ENCODE measurements around the gene ADAT3. TPM values are rescaled to one million over a fixed set of nuclear protein-coding genes. Genes with fewer than 3 reads are reported as not detected.

Gene ADAT3
- total RNA-seq, 2 experiments from 2014 or later = 9.3 to 11.4 TPM

DNA sequence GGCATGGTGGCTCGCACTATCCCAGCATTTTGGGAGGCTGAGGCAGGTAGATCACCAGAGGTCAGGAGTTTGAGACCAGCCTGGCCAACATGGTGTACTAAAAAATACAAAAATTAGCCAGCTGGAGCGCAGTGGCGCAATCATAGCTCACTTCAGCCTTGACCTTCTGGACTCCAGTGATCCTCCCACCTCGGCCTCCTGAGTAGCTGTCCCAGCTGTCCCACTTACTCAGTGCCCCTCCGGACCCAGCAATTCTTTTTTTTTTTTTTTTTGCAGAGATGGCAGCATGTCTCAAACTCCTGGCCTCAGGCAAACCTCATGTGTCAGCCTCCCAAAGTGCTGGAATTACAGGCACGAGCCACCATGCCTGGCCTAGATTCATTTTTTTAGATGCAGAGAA, 2.3 kb upstream of the ADAT3 start:
- no peaks in the 10 kb centered on the region for H3K27me3 Mint-ChIP-seq
- peaks cover 34% of the 10 kb centered on the region for H3K4me1 Mint-ChIP-seq
- DNase-seq = no peak
- CTCF ChIA-PET = interaction anchor here (0.7 to 3.3 kb wide), 7 partner anchors 13 to 167 kb away, joined by 3 to 17 read pairs (median 3); no protein-coding TSS in a partner anchor
- no peak overlapping the region for H3K4me3 Mint-ChIP-seq
- H3K36me3 Mint-ChIP-seq = no peaks in the 10 kb centered on the region
- no peak for ATAC-seq
- peak overlapping the region; percentile 63 for H3K27ac Mint-ChIP-seq
- H3K9me3 Mint-ChIP-seq (ENCODE audit: low read depth) = no peaks in the 10 kb centered on the region

- Mint-ChIP-seq H3K27me3 (no peaks in the 10 kb centered on the region), H3K36me3 (no peaks in the 10 kb centered on the region), H3K4me3 (peak overlapping the region; percentile 82), H3K27ac (peak overlapping the region; percentile 83), H3K4me1 (peaks cover 43% of the 10 kb centered on the region), H3K9me3 (ENCODE audit: low read depth) (no peaks in the 10 kb centered on the region)
- DNase-seq (no peak), ATAC-seq (no peak)
- CTCF ChIA-PET = interaction anchor here (1.0 to 3.3 kb wide), 2 partner anchors 24 to 41 kb away, joined by 3 to 17 read pairs; no protein-coding TSS in a partner anchor
Observed at GRCh38 chr19:1904860-1905109, 414 bp upstream of the ADAT3 start.

DNA sequence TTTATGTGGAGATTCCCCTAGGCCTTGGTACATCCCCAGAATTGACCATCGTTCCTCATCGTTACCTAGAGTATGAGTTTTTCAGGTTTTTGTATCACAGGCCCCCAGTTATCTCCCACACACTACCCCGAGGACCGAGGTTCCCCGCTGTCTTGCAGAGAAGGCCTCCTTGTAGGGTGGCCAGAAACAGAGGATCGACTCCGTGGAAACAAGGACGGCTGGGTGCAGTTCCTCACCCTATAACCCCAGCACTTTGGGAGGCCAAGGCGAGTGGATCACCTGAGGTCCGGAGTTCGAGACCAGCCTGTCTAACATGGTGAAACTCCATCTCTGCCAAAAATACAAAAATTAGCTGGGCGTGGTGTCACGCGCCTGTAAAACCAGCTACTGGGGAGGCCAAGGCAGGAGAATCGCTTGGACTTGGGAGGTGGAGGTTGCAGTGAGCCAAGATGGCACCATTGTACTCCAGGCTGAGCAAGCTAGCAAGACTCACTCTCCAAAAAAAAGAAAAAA, 720 bp downstream of the ADAT3 start:
- no peaks in the 10 kb centered on the region for H3K9me3 Mint-ChIP-seq (ENCODE audit: low read depth)
- peak overlapping the region; percentile 82 for H3K4me3 Mint-ChIP-seq
- no peak for ATAC-seq
- H3K36me3 Mint-ChIP-seq = peaks cover 2% of the 10 kb centered on the region
- no peaks in the 10 kb centered on the region for H3K27me3 Mint-ChIP-seq
- H3K4me1 Mint-ChIP-seq = peaks cover 48% of the 10 kb centered on the region
- DNase-seq = no peak
- peak overlapping the region; percentile 80 for H3K27ac Mint-ChIP-seq
- CTCF ChIA-PET = interaction anchor here (0.6 to 1.6 kb wide), 5 partner anchors 9 to 41 kb away, joined by 3 to 11 read pairs (median 4); no protein-coding TSS in a partner anchor

- peaks cover 48% of the 10 kb centered on the region for H3K4me1 Mint-ChIP-seq
- no peak overlapping the region for H3K4me3 Mint-ChIP-seq
- peaks cover 2% of the 10 kb centered on the region for H3K36me3 Mint-ChIP-seq
- no peak for ATAC-seq
- no peaks in the 10 kb centered on the region for H3K9me3 Mint-ChIP-seq (ENCODE audit: low read depth)
- DNase-seq = no peak
- CTCF ChIA-PET = interaction anchor here (0.5 to 1.6 kb wide), 2 partner anchors 10 to 265 kb away, joined by 4 to 11 read pairs; no protein-coding TSS in a partner anchor
- H3K27ac Mint-ChIP-seq = no peak overlapping the region
- no peaks in the 10 kb centered on the region for H3K27me3 Mint-ChIP-seq
Observed at GRCh38 chr19:1906985-1907562, 1.9 kb downstream of the ADAT3 start.

- H3K9me3 Mint-ChIP-seq (ENCODE audit: low read depth) = no peaks in the 10 kb centered on the region
- H3K27me3 Mint-ChIP-seq = no peaks in the 10 kb centered on the region
- ATAC-seq (no peak), DNase-seq (no peak)
- CTCF ChIA-PET = interaction anchor here (0.5 kb wide), 1 partner anchor 266 kb away, joined by 4 read pairs; no protein-coding TSS in a partner anchor
- no peak overlapping the region for H3K27ac Mint-ChIP-seq
- H3K4me3 Mint-ChIP-seq = no peak overlapping the region
- H3K36me3 Mint-ChIP-seq = peaks cover 2% of the 10 kb centered on the region
- peaks cover 48% of the 10 kb centered on the region for H3K4me1 Mint-ChIP-seq
Observed at GRCh38 chr19:1907563-1908363, 2.6 kb downstream of the ADAT3 start.

DNA sequence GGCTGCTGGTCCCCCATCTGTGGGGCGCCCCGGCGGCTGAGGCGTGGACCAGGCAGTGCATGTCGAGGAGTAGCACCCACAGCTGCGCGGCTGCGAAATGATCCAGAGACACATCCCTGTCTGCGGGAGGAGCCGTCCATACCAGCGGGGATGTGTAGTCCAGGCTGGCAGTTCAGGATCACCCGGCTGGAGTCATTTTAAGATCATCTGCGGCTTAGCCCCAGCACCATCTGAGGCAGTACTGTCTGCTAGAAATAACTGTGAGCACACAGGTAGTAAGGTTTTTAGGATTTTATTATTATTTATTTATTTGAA, 3.1 kb downstream of the ADAT3 start:
- H3K27me3 Mint-ChIP-seq = no peaks in the 10 kb centered on the region
- peaks cover 43% of the 10 kb centered on the region for H3K4me1 Mint-ChIP-seq
- no peak for DNase-seq
- peaks cover 5% of the 10 kb centered on the region for H3K36me3 Mint-ChIP-seq
- no peak overlapping the region for H3K4me3 Mint-ChIP-seq
- CTCF ChIA-PET = interaction anchor here (0.9 kb wide), 1 partner anchor 44 kb away, joined by 3 read pairs; no protein-coding TSS in a partner anchor
- H3K27ac Mint-ChIP-seq = no peak overlapping the region
- ATAC-seq = no peak
- no peaks in the 10 kb centered on the region for H3K9me3 Mint-ChIP-seq (ENCODE audit: low read depth)

DNA sequence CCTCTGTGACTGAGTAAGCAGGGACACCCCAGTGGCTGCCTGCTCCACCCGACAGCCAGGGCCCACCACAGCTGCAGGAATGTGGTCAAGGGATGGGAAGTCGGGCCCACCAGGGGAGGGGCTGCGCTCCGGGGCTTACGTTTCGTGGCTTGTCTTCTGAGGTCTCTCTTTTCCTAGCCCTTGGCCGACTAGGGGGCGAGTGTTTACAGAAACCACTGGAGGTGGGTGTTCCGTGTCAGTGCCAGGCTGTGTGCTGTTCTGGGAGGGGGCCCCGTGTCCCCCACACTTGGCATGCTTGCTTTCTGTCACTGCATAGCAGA, 4.5 kb downstream of the ADAT3 start:
- H3K36me3 Mint-ChIP-seq = peaks cover 5% of the 10 kb centered on the region
- no peaks in the 10 kb centered on the region for H3K9me3 Mint-ChIP-seq (ENCODE audit: low read depth)
- no peak overlapping the region for H3K4me3 Mint-ChIP-seq
- no peaks in the 10 kb centered on the region for H3K27me3 Mint-ChIP-seq
- H3K4me1 Mint-ChIP-seq = peaks cover 31% of the 10 kb centered on the region
- CTCF ChIA-PET = interaction anchor here (1.0 kb wide), 1 partner anchor 20 kb away, joined by 3 read pairs; no protein-coding TSS in a partner anchor
- no peak for ATAC-seq
- DNase-seq = no peak
- H3K27ac Mint-ChIP-seq = no peak overlapping the region

- no peak overlapping the region for H3K27ac Mint-ChIP-seq
- DNase-seq = no peak
- no peak overlapping the region for H3K4me3 Mint-ChIP-seq
- peaks cover 28% of the 10 kb centered on the region for H3K4me1 Mint-ChIP-seq
- H3K36me3 Mint-ChIP-seq = peaks cover 5% of the 10 kb centered on the region
- no peaks in the 10 kb centered on the region for H3K27me3 Mint-ChIP-seq
- H3K9me3 Mint-ChIP-seq (ENCODE audit: low read depth) = no peaks in the 10 kb centered on the region
- CTCF ChIA-PET = interaction anchor here (1.3 kb wide), 1 partner anchor 45 kb away, joined by 3 read pairs; no protein-coding TSS in a partner anchor
- ATAC-seq = no peak
Observed at GRCh38 chr19:1910177-1910576, 5.0 kb downstream of the ADAT3 start.

DNA sequence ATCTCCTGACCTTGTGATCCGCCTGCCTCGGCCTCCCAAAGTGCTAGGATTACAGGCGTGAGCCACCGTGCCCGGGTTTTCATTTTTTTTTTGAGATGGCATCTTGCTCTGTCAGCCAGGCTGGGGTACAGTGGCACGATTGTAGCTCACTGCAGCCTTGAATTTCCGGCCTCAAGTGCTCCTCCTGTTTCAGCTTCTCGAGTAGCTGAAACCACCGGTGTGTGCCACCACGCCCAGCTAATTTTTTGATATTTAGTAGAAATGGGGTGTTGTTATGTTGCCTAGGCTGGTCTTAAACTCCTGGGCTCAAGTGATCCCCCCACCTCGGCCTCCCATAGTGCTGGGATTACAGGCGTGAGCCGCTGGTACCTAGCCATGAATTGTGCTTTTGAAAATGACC, 5.9 kb downstream of the ADAT3 start:
- no peaks in the 10 kb centered on the region for H3K27me3 Mint-ChIP-seq

DNA sequence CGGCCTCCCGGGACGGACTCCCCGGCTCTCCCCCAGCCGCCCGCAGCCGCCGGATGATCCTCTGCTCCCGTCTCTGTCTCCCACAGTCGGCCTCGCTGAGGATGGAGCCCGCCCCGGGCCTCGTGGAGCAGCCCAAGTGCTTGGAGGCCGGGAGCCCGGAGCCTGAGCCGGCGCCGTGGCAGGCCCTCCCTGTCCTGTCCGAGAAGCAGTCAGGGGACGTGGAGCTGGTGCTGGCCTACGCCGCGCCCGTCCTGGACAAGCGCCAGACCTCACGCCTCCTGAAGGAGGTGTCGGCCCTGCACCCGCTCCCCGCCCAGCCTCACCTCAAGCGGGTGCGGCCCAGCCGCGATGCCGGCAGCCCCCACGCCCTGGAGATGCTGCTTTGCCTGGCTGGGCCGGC, 6.8 kb downstream of the ADAT3 start:
- ATAC-seq (no peak), DNase-seq (no peak)
- Mint-ChIP-seq H3K27me3 (no peaks in the 10 kb centered on the region), H3K4me3 (no peak overlapping the region), H3K36me3 (peaks cover 5% of the 10 kb centered on the region), H3K27ac (no peak overlapping the region), H3K9me3 (ENCODE audit: low read depth) (no peaks in the 10 kb centered on the region), H3K4me1 (peaks cover 22% of the 10 kb centered on the region)
- CTCF ChIA-PET = no interaction called here

More for the DNA sequence above, 5.9 kb downstream of the ADAT3 start:
- ATAC-seq = no peak
- no peak overlapping the region for H3K27ac Mint-ChIP-seq
- no peak overlapping the region for H3K4me3 Mint-ChIP-seq
- DNase-seq = no peak
- CTCF ChIA-PET = interaction anchor here (1.3 kb wide), 1 partner anchor 46 kb away, joined by 3 read pairs; no protein-coding TSS in a partner anchor
- H3K9me3 Mint-ChIP-seq (ENCODE audit: low read depth) = no peaks in the 10 kb centered on the region
- peaks cover 5% of the 10 kb centered on the region for H3K36me3 Mint-ChIP-seq
- peaks cover 22% of the 10 kb centered on the region for H3K4me1 Mint-ChIP-seq

- ATAC-seq (no peak), DNase-seq (no peak)
- Mint-ChIP-seq H3K9me3 (ENCODE audit: low read depth) (no peaks in the 10 kb centered on the region), H3K4me1 (peaks cover 22% of the 10 kb centered on the region), H3K4me3 (no peak overlapping the region), H3K36me3 (peaks cover 5% of the 10 kb centered on the region), H3K27ac (no peak overlapping the region), H3K27me3 (no peaks in the 10 kb centered on the region)
- CTCF ChIA-PET = interaction anchor here (1.3 kb wide), 1 partner anchor 12 kb away, joined by 3 read pairs; no protein-coding TSS in a partner anchor
Observed at GRCh38 chr19:1912760-1913505, 7.7 kb downstream of the ADAT3 start.

DNA sequence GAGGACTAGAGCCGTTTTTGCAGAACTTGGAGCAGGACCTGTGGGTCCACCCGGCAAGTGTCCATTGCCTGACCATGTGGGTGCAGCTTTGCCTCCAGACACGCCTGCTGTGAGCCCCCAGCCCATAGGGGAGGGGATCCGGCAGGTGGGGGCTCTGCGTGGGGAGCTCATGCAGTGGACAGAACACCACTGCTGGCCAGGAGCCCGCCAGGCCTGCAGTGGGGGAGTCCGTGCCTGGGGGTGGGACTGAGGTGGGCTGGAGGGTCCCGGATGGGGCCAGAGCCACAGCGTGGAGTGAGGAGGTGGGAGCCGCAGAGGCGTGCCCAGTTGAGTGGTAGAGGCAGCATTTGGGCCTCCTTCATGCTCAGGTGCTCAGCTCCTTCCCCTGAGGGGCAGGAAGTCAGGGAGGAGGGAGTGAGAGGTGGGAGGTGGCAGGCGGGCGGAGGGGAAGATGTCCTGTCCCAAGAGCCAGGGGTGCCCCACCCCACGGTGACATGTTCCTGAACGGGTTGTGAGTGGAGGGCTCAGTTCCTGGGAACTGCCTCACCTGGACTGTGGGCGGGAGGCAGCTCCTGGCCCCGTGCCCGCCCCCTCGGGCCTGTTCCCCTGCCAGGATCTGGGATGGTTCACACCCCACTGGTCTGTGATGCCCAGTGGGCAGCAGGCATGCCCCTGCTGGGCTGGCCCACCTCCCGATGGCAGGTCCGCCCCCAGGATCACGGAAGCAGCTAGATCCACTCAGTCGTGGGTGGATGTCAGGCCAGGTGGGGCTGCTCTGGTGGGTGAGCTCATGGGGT, 8.8 kb downstream of the ADAT3 start:
- CTCF ChIA-PET = interaction anchor here (0.5 to 1.3 kb wide), 2 partner anchors 11 to 264 kb away, joined by 3 read pairs; no protein-coding TSS in a partner anchor
- Mint-ChIP-seq H3K36me3 (peaks cover 7% of the 10 kb centered on the region), H3K4me1 (peaks cover 14% of the 10 kb centered on the region), H3K27ac (no peak overlapping the region), H3K27me3 (no peaks in the 10 kb centered on the region), H3K9me3 (ENCODE audit: low read depth) (no peaks in the 10 kb centered on the region), H3K4me3 (no peak overlapping the region)
- ATAC-seq = no peak
- no peak for DNase-seq

Data from activated CD8-positive, alpha-beta memory T cell treated with anti-CD3 and anti-CD28 coated beads, Interleukin-2, amount 10 ng/mL, durations not matched to agents 7 days and 5 days (primary cell).